ENCODE data around the gene PDE2A. TPM values are rescaled to one million over a fixed set of nuclear protein-coding genes. Genes with fewer than 3 reads are reported as not detected.

PDE2A gene
- total RNA-seq, 1 experiment from 2014 or later = 9.6 TPM

DNA sequence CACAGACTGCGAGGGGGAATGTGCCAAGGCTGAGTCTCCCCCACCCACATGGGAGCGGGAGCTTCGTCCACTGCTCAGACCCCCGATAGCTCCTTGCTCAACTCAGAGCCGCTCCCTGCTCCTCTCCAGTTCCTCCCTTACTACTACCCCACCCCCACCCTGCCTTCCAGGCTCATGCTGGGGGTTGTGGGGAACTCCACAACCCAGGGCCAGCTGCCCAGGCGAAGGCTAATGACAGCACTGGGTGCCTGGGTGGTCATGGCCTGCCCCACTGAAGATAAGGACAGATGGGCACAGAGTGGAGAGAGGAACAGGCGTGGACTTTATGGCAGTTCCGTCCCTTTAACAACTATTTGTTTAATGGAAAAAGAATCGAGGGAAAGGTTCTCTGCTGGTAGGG is 73.7 kb downstream of the PDE2A start:
- no peaks in the 10 kb centered on the region for H3F3A ChIP-seq (ENCODE audit: insufficient read depth, low read depth)
- no peak overlapping the region for H2AFZ ChIP-seq
- intact Hi-C loops (cut with micrococcal nuclease; ENCODE audit: unreplicated experiment) = no loop called here
- TF ChIP-seq EZH2 (IDR thresholded peaks at IDR 0.05; ENCODE audit: low read depth) = no peak
- TF ChIP-seq, protein P1, sequence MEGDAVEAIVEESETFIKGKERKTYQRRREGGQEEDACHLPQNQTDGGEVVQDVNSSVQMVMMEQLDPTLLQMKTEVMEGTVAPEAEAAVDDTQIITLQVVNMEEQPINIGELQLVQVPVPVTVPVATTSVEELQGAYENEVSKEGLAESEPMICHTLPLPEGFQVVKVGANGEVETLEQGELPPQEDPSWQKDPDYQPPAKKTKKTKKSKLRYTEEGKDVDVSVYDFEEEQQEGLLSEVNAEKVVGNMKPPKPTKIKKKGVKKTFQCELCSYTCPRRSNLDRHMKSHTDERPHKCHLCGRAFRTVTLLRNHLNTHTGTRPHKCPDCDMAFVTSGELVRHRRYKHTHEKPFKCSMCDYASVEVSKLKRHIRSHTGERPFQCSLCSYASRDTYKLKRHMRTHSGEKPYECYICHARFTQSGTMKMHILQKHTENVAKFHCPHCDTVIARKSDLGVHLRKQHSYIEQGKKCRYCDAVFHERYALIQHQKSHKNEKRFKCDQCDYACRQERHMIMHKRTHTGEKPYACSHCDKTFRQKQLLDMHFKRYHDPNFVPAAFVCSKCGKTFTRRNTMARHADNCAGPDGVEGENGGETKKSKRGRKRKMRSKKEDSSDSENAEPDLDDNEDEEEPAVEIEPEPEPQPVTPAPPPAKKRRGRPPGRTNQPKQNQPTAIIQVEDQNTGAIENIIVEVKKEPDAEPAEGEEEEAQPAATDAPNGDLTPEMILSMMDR (conservative IDR thresholded peaks at IDR 0.05) = no peak
- ChIA-PET POLR2A (ENCODE audit: unreplicated experiment) (no interaction called here), CTCF (interaction anchor here (0.6 to 2.3 kb wide), 3 partner anchors 83 to 156 kb away, joined by 3 to 14 read pairs (median 4); no protein-coding TSS in a partner anchor)
- no peaks in the 10 kb centered on the region for H3K36me3 ChIP-seq (ENCODE audit: low read depth)
- H3K9me2 ChIP-seq (ENCODE audit: insufficient read depth) = no peaks in the 10 kb centered on the region
- no peak overlapping the region for H3K4me3 ChIP-seq
- no peaks in the 10 kb centered on the region for H3K27me3 ChIP-seq (ENCODE audit: insufficient read depth, low read depth)
- no peaks in the 10 kb centered on the region for H3K79me2 ChIP-seq (ENCODE audit: low read depth)
- DNase-seq = no peak
- BruUV-seq (replicated peaks) = no TSS peak
- H3K4me1 ChIP-seq (replicated peaks; ENCODE audit: insufficient read depth) = no peaks in the 10 kb centered on the region; the same call in 1 of the 2 replicates
- no peaks in the 10 kb centered on the region for H4K20me1 ChIP-seq (ENCODE audit: insufficient read depth)
- H3K9me3 ChIP-seq (ENCODE audit: insufficient read depth, low read depth) = no peaks in the 10 kb centered on the region
- H3K4me2 ChIP-seq = no peak overlapping the region
- H3K27ac ChIP-seq = no peak overlapping the region

DNA sequence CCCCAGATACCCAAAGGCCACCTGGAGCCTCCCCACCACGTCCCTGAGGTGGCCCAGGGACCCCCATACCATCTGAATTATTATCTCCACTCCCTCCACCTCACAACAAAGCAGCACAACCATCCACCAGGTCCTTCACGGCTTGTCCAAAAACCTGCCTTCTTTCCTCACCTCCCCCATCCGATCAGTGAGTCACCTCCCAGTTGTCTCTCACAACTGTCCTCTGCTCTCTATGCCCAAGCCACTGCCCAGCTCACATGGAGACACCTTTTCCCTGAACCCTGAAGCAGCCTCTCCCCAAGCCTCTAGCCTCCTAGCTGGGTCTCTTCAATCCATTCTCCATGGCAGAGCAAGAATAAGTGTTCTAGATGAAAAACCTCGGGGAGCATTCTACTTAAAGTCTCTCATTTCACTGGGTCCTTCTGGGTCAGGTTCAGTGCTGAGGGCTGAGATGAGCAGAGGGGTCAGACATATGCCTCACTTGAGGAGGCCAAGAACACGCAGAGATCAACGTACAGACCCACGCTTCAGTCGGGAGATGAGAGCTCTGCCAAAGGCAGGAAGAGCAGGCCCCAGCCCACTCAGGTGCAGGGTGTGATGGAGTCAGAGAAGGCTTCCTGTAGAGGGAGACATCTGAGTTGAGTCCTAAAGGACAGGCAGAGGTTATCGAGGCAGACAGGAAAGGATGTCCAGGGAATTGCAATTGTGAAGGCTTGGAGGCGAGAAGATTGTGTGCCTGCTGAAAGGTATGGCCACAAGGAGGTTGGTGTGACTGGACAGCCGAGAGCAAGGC is 74.7 kb downstream of the PDE2A start:
- Histone ChIP-seq H2AFZ (no peak overlapping the region), H4K20me1 (ENCODE audit: insufficient read depth) (no peaks in the 10 kb centered on the region), H3K9me2 (ENCODE audit: insufficient read depth) (no peaks in the 10 kb centered on the region), H3K36me3 (ENCODE audit: low read depth) (no peaks in the 10 kb centered on the region), H3K27ac (no peak overlapping the region), H3K4me3 (no peak overlapping the region), H3F3A (ENCODE audit: insufficient read depth, low read depth) (no peaks in the 10 kb centered on the region), H3K4me1 (replicated peaks; ENCODE audit: insufficient read depth) (no peaks in the 10 kb centered on the region; the same call in 1 of the 2 replicates), H3K27me3 (ENCODE audit: insufficient read depth, low read depth) (no peaks in the 10 kb centered on the region), H3K4me2 (no peak overlapping the region), H3K9me3 (ENCODE audit: insufficient read depth, low read depth) (no peaks in the 10 kb centered on the region), H3K79me2 (ENCODE audit: low read depth) (no peaks in the 10 kb centered on the region)
- ChIA-PET CTCF (interaction anchor here (0.6 to 2.3 kb wide), 5 partner anchors 13 to 578 kb away, joined by 4 to 14 read pairs (median 5); no protein-coding TSS in a partner anchor), POLR2A (ENCODE audit: unreplicated experiment) (no interaction called here)
- no TSS peak for BruUV-seq (replicated peaks)
- no peak for DNase-seq
- no peak for TF ChIP-seq EZH2 (IDR thresholded peaks at IDR 0.05; ENCODE audit: low read depth)
- TF ChIP-seq, protein P1 (conservative IDR thresholded peaks at IDR 0.05) = peak; percentile 25; the same call in 1 of the 2 replicates
- intact Hi-C loops (cut with micrococcal nuclease; ENCODE audit: unreplicated experiment) = loop anchor here (1.0 kb wide), 1 partner anchor 44 kb away; no protein-coding TSS in a partner anchor

DNA sequence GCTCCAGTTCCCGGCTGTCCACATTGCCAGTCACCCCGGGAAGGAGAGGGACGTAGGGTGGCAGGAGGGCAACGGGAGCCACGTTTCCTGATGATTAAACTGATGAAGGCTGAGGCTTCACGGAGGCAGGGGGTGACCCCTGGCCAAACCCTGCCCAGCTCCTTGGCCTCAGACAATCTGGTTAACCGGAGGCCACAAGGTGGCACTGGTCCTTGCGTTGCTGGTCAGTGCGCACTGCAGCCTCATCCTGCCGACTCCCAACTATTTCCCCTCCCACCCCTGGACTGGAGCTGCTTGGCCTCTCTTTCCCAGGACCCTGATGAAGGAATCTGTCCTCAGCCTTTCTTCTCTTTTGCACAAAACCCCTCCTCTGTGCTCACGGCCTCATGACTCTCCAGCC is 75.3 kb downstream of the PDE2A start:
- H3K27ac ChIP-seq = no peak overlapping the region

More for the DNA sequence above, 75.3 kb downstream of the PDE2A start:
- intact Hi-C loops (cut with micrococcal nuclease; ENCODE audit: unreplicated experiment) = loop anchor here (1.0 kb wide), 1 partner anchor 44 kb away; no protein-coding TSS in a partner anchor
- Histone ChIP-seq H3F3A (ENCODE audit: insufficient read depth, low read depth) (no peaks in the 10 kb centered on the region), H3K4me1 (replicated peaks; ENCODE audit: insufficient read depth) (no peaks in the 10 kb centered on the region; the same call in 1 of the 2 replicates), H3K9me2 (ENCODE audit: insufficient read depth) (no peaks in the 10 kb centered on the region), H2AFZ (no peak overlapping the region), H3K9me3 (ENCODE audit: insufficient read depth, low read depth) (no peaks in the 10 kb centered on the region), H3K27me3 (ENCODE audit: insufficient read depth, low read depth) (no peaks in the 10 kb centered on the region), H3K36me3 (ENCODE audit: low read depth) (no peaks in the 10 kb centered on the region), H3K4me2 (no peak overlapping the region), H4K20me1 (ENCODE audit: insufficient read depth) (no peaks in the 10 kb centered on the region), H3K79me2 (ENCODE audit: low read depth) (no peaks in the 10 kb centered on the region), H3K4me3 (no peak overlapping the region)
- DNase-seq = peak in 1 of 2 experiments; percentile 40
- BruUV-seq (replicated peaks) = no TSS peak
- no peak for TF ChIP-seq EZH2 (IDR thresholded peaks at IDR 0.05; ENCODE audit: low read depth)
- TF ChIP-seq, protein P1 (conservative IDR thresholded peaks at IDR 0.05) = peak; percentile 48
- ChIA-PET CTCF (interaction anchor here (0.6 to 2.3 kb wide), 7 partner anchors 12 to 578 kb away, joined by 4 to 14 read pairs (median 4); no protein-coding TSS in a partner anchor), POLR2A (ENCODE audit: unreplicated experiment) (no interaction called here)

Measured in PC-9 (cell line).